OCI-LY1 (cell line): ENCODE data around the gene DNAJC25.
"Not testable (repeated sequence)": the region's sequence is repeated elsewhere in the genome, so short reads cannot be mapped to it uniquely, and the experiment has no call there.

ENCODE experiments used
- H2AFZ ChIP-seq: fragments of 200-600 bp; sonication (generic), shearing (Covaris generic); 2 replicates; pipeline ENCODE4 v1.6.0; 2014; ENCODE audit warnings: antibody characterized with exemption, mild to moderate bottlenecking, low read length
- H3F3A ChIP-seq: fragments of 200-600 bp; sonication (generic), shearing (Covaris generic); 2 replicates; pipeline ENCODE4 v1.6.0; 2014; ENCODE audit warnings: mild to moderate bottlenecking, antibody characterized with exemption, low read length, moderate library complexity; ENCODE audit not compliant: insufficient read depth
- H3K27ac ChIP-seq: fragments of 200-600 bp; sonication (generic); 2 replicates; pipeline ENCODE4 v1.5.1; 2014; ENCODE audit warnings: low read length, mixed run types, mild to moderate bottlenecking, low read depth; ENCODE audit not compliant: poor library complexity, severe bottlenecking
- H3K27me3 ChIP-seq: fragments of 200-600 bp; sonication (generic); 2 replicates; pipeline ENCODE4 v1.6.0; 2014; ENCODE audit warnings: antibody characterized with exemption, mild to moderate bottlenecking, low read length, moderate library complexity; ENCODE audit not compliant: insufficient read depth
- H3K36me3 ChIP-seq: fragments of 200-600 bp; sonication (generic); 2 replicates; pipeline ENCODE4 v1.6.1; 2014; ENCODE audit warnings: mild to moderate bottlenecking, antibody characterized with exemption, low read length, moderate library complexity, mixed read lengths; ENCODE audit not compliant: insufficient read depth
- H3K4me1 ChIP-seq: fragments of 200-600 bp; sonication (generic); 2 replicates; pipeline ENCODE4 v1.5.1; 2014; ENCODE audit warnings: mild to moderate bottlenecking, low read length, moderate library complexity; ENCODE audit not compliant: insufficient read depth, severe bottlenecking
- H3K4me2 ChIP-seq: fragments of 200-600 bp; sonication (generic), shearing (Covaris generic); 2 replicates; pipeline ENCODE4 v1.6.1; 2014; ENCODE audit warnings: low read length
- H3K4me3 ChIP-seq: fragments of 200-600 bp; sonication (generic); 2 replicates; pipeline ENCODE4 v1.5.1; 2014; ENCODE audit warnings: low read length, low read depth, mild to moderate bottlenecking, mixed read lengths; ENCODE audit not compliant: poor library complexity, severe bottlenecking
- H3K79me2 ChIP-seq: fragments of 200-600 bp; shearing (Covaris generic); 2 replicates; pipeline ENCODE4 v1.6.1; 2016; ENCODE audit warnings: mixed run types, low read length, mixed read lengths; ENCODE audit not compliant: insufficient read depth
- H3K9ac ChIP-seq: fragments of 200-600 bp; sonication (generic), shearing (Covaris generic); 2 replicates; pipeline ENCODE4 v1.6.1; 2014; ENCODE audit warnings: mild to moderate bottlenecking, low read length, mixed read lengths
- H3K9me2 ChIP-seq: fragments of 200-600 bp; sonication (generic), shearing (Covaris generic); 2 replicates; pipeline ENCODE4 v1.6.1; 2014; ENCODE audit warnings: low read depth, mild to moderate bottlenecking, low read length, mixed read lengths
- H3K9me3 ChIP-seq: fragments of 200-600 bp; shearing (Covaris generic); 2 replicates; pipeline ENCODE4 v1.6.1; 2014; ENCODE audit warnings: low read length, mixed read lengths
- H4K20me1 ChIP-seq: fragments of 200-600 bp; sonication (generic), shearing (Covaris generic); 2 replicates; pipeline ENCODE4 v1.6.0; 2016; ENCODE audit warnings: mild to moderate bottlenecking, low read length; ENCODE audit not compliant: insufficient read depth
- EZH2 ChIP-seq: fragments of 200-600 bp; sonication (generic), shearing (Covaris generic); IDR thresholded peaks from 2 replicates; pipeline ENCODE4 v1.8.0; 2017; ENCODE audit warnings: borderline replicate concordance, mixed run types, mild to moderate bottlenecking, antibody characterized with exemption, low read length, moderate library complexity, mixed read lengths
- TF ChIP-seq, protein P1 (sequence below): fragments of 200-600 bp; sonication (generic), shearing (Covaris generic); IDR thresholded peaks from 2 replicates; pipeline ENCODE4 v1.5.1; 2017; ENCODE audit warnings: mild to moderate bottlenecking, antibody characterized with exemption, low read length, moderate library complexity, mixed read lengths

The DNAJC25 gene

DNA sequence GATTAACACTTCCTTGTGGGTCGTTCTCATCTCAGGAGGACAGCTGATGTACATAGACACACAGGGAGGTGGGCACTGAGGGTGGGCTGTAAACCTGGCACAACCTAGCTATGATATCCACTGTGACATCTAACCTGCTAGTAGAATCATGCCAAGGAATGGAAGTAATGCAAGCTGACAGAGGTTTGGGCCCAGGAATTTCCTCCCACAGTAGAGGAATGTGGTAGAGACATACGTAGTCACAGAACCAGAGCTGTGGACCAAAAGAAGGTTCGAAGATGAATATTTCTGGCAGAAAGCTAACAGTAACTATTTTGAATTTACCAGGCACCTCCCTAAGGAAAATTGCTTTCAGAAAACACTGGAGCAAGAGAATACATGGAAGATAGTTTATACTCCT is 15.2 kb upstream of the DNAJC25 start:
- H3K79me2 ChIP-seq = no peaks in the 10 kb centered on the region
- no peak overlapping the region for H3K4me3 ChIP-seq
- H3K9me3 ChIP-seq = no peaks in the 10 kb centered on the region
- H3K4me2 ChIP-seq = no peak overlapping the region
- H3K36me3 ChIP-seq = no peaks in the 10 kb centered on the region
- no peak overlapping the region for H2AFZ ChIP-seq
- no peaks in the 10 kb centered on the region for H3K9me2 ChIP-seq
- no peaks in the 10 kb centered on the region for H3F3A ChIP-seq
- H3K9ac ChIP-seq = no peak overlapping the region
- TF ChIP-seq, protein P1, sequence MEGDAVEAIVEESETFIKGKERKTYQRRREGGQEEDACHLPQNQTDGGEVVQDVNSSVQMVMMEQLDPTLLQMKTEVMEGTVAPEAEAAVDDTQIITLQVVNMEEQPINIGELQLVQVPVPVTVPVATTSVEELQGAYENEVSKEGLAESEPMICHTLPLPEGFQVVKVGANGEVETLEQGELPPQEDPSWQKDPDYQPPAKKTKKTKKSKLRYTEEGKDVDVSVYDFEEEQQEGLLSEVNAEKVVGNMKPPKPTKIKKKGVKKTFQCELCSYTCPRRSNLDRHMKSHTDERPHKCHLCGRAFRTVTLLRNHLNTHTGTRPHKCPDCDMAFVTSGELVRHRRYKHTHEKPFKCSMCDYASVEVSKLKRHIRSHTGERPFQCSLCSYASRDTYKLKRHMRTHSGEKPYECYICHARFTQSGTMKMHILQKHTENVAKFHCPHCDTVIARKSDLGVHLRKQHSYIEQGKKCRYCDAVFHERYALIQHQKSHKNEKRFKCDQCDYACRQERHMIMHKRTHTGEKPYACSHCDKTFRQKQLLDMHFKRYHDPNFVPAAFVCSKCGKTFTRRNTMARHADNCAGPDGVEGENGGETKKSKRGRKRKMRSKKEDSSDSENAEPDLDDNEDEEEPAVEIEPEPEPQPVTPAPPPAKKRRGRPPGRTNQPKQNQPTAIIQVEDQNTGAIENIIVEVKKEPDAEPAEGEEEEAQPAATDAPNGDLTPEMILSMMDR = no peak
- TF ChIP-seq EZH2 = no peak
- no peak overlapping the region for H3K27ac ChIP-seq
- no peaks in the 10 kb centered on the region for H3K27me3 ChIP-seq
- H4K20me1 ChIP-seq = no peaks in the 10 kb centered on the region
- H3K4me1 ChIP-seq = no peaks in the 10 kb centered on the region

DNA sequence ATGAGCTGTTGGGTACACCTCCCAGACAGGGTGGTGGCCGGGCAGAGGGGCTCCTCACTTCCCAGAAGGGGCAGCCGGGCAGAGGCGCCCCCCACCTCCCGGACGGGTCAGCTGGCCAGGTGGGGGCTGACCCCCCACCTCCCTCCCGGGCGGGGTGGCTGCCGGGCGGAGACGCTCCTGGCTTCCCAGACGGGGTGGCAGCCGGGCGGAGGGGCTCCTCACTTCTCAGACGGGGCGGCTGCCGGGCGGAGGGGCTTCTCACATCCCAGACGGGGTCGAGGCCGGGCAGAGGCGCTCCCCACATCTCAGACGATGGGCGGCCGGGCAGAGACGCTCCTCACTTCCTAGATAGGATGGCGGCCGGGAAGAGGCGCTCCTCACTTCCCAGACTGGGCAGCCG is 13.8 kb upstream of the DNAJC25 start:
- H3K9ac ChIP-seq, H3K9me3 ChIP-seq, H3K79me2 ChIP-seq, H3K9me2 ChIP-seq, H3K27ac ChIP-seq, H2AFZ ChIP-seq, H3K36me3 ChIP-seq, H4K20me1 ChIP-seq, H3K4me1 ChIP-seq, H3K27me3 ChIP-seq, H3K4me3 ChIP-seq, H3F3A ChIP-seq, H3K4me2 ChIP-seq: not testable (repeated sequence)

DNA sequence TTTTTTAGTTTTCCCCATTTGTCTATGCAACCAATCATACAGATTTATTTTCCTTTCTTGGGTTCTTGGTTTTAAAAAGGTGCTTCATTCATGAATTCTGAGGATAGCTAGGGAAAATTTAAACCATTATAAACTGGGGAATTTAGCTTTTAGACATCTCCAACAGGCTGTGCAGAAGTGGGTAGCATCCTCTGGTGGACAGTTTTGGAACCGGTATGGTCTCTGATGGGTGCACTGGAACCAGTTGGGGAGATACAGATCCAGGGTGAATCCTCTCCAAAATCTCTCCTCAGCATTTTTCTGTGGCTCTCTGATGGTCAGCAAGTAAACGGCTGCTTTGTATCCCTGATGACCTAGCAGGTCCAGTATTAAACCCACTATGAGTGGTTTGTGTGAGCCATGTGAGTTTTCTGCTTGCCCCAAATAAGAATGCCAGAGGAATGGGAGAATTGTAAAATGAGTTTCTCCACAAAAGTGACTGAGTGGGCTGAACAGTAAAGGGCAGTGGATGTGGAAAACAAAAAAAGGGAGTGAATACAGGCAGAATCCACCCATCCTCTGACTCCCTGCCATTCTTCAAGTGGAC is 9.1 kb upstream of the DNAJC25 start:
- Histone ChIP-seq H3K79me2 (no peaks in the 10 kb centered on the region), H3K9me2 (no peaks in the 10 kb centered on the region), H3K36me3 (no peaks in the 10 kb centered on the region), H4K20me1 (no peaks in the 10 kb centered on the region), H3K9ac (no peak overlapping the region), H3K4me2 (no peak overlapping the region), H3K4me3 (no peak overlapping the region), H3K27ac (no peak overlapping the region), H3K9me3 (no peaks in the 10 kb centered on the region), H3K4me1 (no peaks in the 10 kb centered on the region), H3F3A (no peaks in the 10 kb centered on the region), H2AFZ (no peak overlapping the region), H3K27me3 (no peaks in the 10 kb centered on the region)
- TF ChIP-seq, protein P1 = peak; percentile 55
- TF ChIP-seq EZH2 = no peak

DNA sequence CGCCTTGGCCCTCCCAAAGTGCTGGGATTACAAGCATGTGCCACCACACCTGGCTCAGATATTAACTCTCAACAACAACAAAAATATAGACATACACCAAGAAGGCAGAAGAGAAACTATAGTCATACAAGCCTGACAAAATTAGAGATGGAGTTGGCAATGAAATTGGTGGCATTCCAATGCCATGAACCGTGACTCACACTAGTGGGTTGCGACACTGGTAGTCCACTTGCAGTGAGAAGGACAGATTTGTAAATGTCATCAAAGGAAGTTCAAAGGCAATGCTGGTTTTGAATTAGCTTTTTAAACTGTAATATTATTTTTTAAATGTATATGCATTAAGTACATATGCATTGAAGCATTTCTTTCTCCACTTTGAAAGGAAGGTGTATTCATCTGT is 8.5 kb upstream of the DNAJC25 start:
- no peaks in the 10 kb centered on the region for H3K79me2 ChIP-seq
- H4K20me1 ChIP-seq = no peaks in the 10 kb centered on the region
- H3K4me1 ChIP-seq = no peaks in the 10 kb centered on the region
- no peaks in the 10 kb centered on the region for H3K9me2 ChIP-seq
- no peaks in the 10 kb centered on the region for H3F3A ChIP-seq
- H2AFZ ChIP-seq = no peak overlapping the region
- H3K4me3 ChIP-seq = no peak overlapping the region
- H3K27me3 ChIP-seq = no peaks in the 10 kb centered on the region
- no peaks in the 10 kb centered on the region for H3K9me3 ChIP-seq
- H3K4me2 ChIP-seq = no peak overlapping the region
- H3K9ac ChIP-seq = no peak overlapping the region
- TF ChIP-seq EZH2 = no peak
- TF ChIP-seq, protein P1 = no peak
- H3K36me3 ChIP-seq = no peaks in the 10 kb centered on the region
- no peak overlapping the region for H3K27ac ChIP-seq
